ENCODE measurements around the gene A3GALT2.

- TF ChIP-seq CTCF (IDR thresholded peaks at IDR 0.05; ENCODE audit: poor library complexity, severe bottlenecking) (peak; percentile 96), REST (IDR thresholded peaks at IDR 0.05; ENCODE audit: borderline replicate concordance) (no peak), EZH2 (IDR thresholded peaks at IDR 0.05; ENCODE audit: borderline replicate concordance, insufficient read depth, low read length, poor library complexity, severe bottlenecking) (no peak)
These were observed 46.8 kb upstream of the A3GALT2 start for GRCh38 chr1:33367485-33368405.
